Neural cell (in vitro differentiated cells): Measurements from ENCODE around the gene ITGA3. TPM values are rescaled to one million over a fixed set of nuclear protein-coding genes. Genes with fewer than 3 reads are reported as not detected.

Experiments
- H2AFZ ChIP-seq: fragments of 200-600, 300-800 bp; sonication (generic), shearing (Covaris generic); 2 replicates; pipeline ENCODE4 v1.6.0; 2014; ENCODE audit warnings: low read depth, mild to moderate bottlenecking, antibody characterized with exemption, low read length, moderate library complexity
- H3F3A ChIP-seq: fragments of 200-600 bp; shearing (Covaris generic); 2 replicates; pipeline ENCODE4 v1.6.1; 2016; ENCODE audit warnings: mild to moderate bottlenecking, moderate library complexity, mixed read lengths, antibody characterized with exemption, low read length; ENCODE audit not compliant: insufficient read depth, poor library complexity, severe bottlenecking
- H3K27ac ChIP-seq: fragments of 200-600, 300-800 bp; sonication (generic), shearing (Covaris generic); 2 replicates; pipeline ENCODE4 v1.5.1; 2014; ENCODE audit warnings: mild to moderate bottlenecking, low read length, moderate library complexity
- H3K27me3 ChIP-seq: fragments of 300-800, 200-600 bp; sonication (generic), shearing (Covaris generic); 2 replicates; pipeline ENCODE4 v1.6.0; 2014; ENCODE audit warnings: mild to moderate bottlenecking, low read depth, low read length, moderate library complexity; ENCODE audit not compliant: insufficient read depth
- H3K36me3 ChIP-seq: fragments of 300-800, 200-600 bp; sonication (generic), shearing (Covaris generic); 2 replicates; pipeline ENCODE4 v1.5.1; 2014; ENCODE audit warnings: mild to moderate bottlenecking, antibody characterized with exemption, low read length, moderate library complexity; ENCODE audit not compliant: insufficient read depth
- H3K4me2 ChIP-seq: fragments of 300-800, 200-600 bp; sonication (generic), shearing (Covaris generic); 2 replicates; pipeline ENCODE4 v1.6.0; 2014; ENCODE audit warnings: mild to moderate bottlenecking, low read length
- H3K4me3 ChIP-seq: fragments of 300-800, 200-600 bp; sonication (generic), shearing (Covaris generic); 2 replicates; pipeline ENCODE4 v1.5.1; 2014; ENCODE audit warnings: mild to moderate bottlenecking, low read length, moderate library complexity
- H3K79me2 ChIP-seq: fragments of 200-600 bp; shearing (Covaris generic); replicated peaks from 2 replicates; pipeline ENCODE4 v1.6.0; 2014; ENCODE audit warnings: mild to moderate bottlenecking, low read length, moderate library complexity; ENCODE audit not compliant: insufficient read depth
- H3K9ac ChIP-seq: fragments of 300-800, 200-600 bp; sonication (generic), shearing (Covaris generic); 2 replicates; pipeline ENCODE4 v1.6.1; 2016; ENCODE audit warnings: mild to moderate bottlenecking, low read length, mixed read lengths
- H3K9me2 ChIP-seq: fragments of 200-600 bp; shearing (Covaris generic); 2 replicates; pipeline ENCODE4 v1.6.1; 2016; ENCODE audit warnings: mild to moderate bottlenecking, low read length, mixed read lengths; ENCODE audit not compliant: insufficient read depth
- H3K9me3 ChIP-seq: fragments of 200-600, 300-800 bp; sonication (generic), shearing (Covaris generic); 2 replicates; pipeline ENCODE4 v1.6.1; 2016; ENCODE audit warnings: mild to moderate bottlenecking, mixed run types, low read length, moderate library complexity, mixed read lengths
- H4K20me1 ChIP-seq: fragments of 200-600 bp; shearing (Covaris generic); 2 replicates; pipeline ENCODE4 v1.6.1; 2016; ENCODE audit warnings: mild to moderate bottlenecking, mixed run types; ENCODE audit not compliant: insufficient read depth
- EP300 ChIP-seq: fragments of 450-650 bp; conservative IDR thresholded peaks from 2 replicates; pipeline ENCODE4 v1.6.1; 2014; ENCODE audit warnings: antibody characterized with exemption, mild to moderate bottlenecking, moderate library complexity; ENCODE audit not compliant: poor library complexity, severe bottlenecking
- EZH2 ChIP-seq: fragments of 200-600, 300-800 bp; shearing (Covaris generic), sonication (generic); IDR thresholded peaks from 2 replicates; pipeline ENCODE4 v1.6.1; 2014; ENCODE audit warnings: antibody characterized with exemption, low read length, borderline replicate concordance, mild to moderate bottlenecking; ENCODE audit not compliant: insufficient read depth, poor library complexity, severe bottlenecking
- MXI1 ChIP-seq: fragments of 450-650 bp; conservative IDR thresholded peaks from 2 replicates; pipeline ENCODE4 v1.6.1; 2014; ENCODE audit warnings: antibody characterized with exemption, mild to moderate bottlenecking; ENCODE audit not compliant: poor library complexity, severe bottlenecking
- POLR2AphosphoS5 ChIP-seq: IDR thresholded peaks from 2 replicates; pipeline ENCODE4 v1.6.1; 2012
- RAD21 ChIP-seq: fragments of 450-650 bp; conservative IDR thresholded peaks from 2 replicates; pipeline ENCODE4 v1.6.1; 2014; ENCODE audit warnings: antibody characterized with exemption, mild to moderate bottlenecking, moderate library complexity
- REST ChIP-seq: IDR thresholded peaks from 2 replicates; pipeline ENCODE4 v1.6.1; 2012; ENCODE audit warnings: borderline replicate concordance
- SMC3 ChIP-seq: fragments of 450-650 bp; conservative IDR thresholded peaks from 2 replicates; pipeline ENCODE4 v1.6.1; 2014; ENCODE audit warnings: antibody characterized with exemption, mild to moderate bottlenecking, moderate library complexity; ENCODE audit not compliant: poor library complexity
- TAF1 ChIP-seq: IDR thresholded peaks from 2 replicates; pipeline ENCODE4 v1.6.1; 2012; ENCODE audit warnings: low read depth
- polyA plus RNA-seq: library from polyadenylated mRNA; depleted of rRNA; stranded (reverse); fragments of >200 nt; gene quantifications from 2 replicates; pipeline ENCODE4 v1.2.3, GENCODE V29; 2014
- TF ChIP-seq, protein P1 (sequence below): fragments of 450-650 bp; IDR thresholded peaks from 2 replicates; pipeline ENCODE4 v1.5.1; 2014; ENCODE audit warnings: antibody characterized with exemption, mild to moderate bottlenecking, moderate library complexity; ENCODE audit not compliant: poor library complexity, severe bottlenecking

Gene ITGA3
- polyA plus RNA-seq, 1 donor from 2014 or later, result 33.0 TPM

DNA sequence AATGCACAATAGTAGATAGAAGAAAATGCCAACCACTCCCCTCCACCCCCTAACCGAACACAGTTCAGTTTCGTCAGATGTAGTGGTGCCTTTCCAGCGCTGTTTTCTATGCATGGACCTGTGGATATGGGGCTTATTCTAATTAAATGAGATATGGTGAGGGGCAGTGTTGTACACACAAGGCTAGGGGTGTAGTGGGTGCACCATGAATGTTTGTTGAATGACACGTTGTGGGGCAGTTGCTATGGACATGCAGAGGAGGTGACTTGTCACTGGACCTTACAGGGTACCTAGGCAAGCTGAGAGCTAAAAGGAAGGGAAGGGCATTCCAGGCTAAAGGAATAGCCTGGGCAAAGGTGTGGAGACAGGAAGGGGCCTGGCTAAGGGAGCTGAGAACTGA lies 42.7 kb downstream of the ITGA3 start:
- no peak overlapping the region for H3K9ac ChIP-seq
- H3K9me3 ChIP-seq, result no peaks in the 10 kb centered on the region
- no peak overlapping the region for H2AFZ ChIP-seq
- no peaks in the 10 kb centered on the region for H3K36me3 ChIP-seq
- H3F3A ChIP-seq, result no peaks in the 10 kb centered on the region
- TF ChIP-seq EZH2, result no peak
- no peak for TF ChIP-seq TAF1
- no peak for TF ChIP-seq RAD21
- TF ChIP-seq, protein P1, sequence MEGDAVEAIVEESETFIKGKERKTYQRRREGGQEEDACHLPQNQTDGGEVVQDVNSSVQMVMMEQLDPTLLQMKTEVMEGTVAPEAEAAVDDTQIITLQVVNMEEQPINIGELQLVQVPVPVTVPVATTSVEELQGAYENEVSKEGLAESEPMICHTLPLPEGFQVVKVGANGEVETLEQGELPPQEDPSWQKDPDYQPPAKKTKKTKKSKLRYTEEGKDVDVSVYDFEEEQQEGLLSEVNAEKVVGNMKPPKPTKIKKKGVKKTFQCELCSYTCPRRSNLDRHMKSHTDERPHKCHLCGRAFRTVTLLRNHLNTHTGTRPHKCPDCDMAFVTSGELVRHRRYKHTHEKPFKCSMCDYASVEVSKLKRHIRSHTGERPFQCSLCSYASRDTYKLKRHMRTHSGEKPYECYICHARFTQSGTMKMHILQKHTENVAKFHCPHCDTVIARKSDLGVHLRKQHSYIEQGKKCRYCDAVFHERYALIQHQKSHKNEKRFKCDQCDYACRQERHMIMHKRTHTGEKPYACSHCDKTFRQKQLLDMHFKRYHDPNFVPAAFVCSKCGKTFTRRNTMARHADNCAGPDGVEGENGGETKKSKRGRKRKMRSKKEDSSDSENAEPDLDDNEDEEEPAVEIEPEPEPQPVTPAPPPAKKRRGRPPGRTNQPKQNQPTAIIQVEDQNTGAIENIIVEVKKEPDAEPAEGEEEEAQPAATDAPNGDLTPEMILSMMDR, result no peak
- TF ChIP-seq MXI1, result no peak
- no peak for TF ChIP-seq POLR2AphosphoS5
- TF ChIP-seq REST, result no peak
- no peak for TF ChIP-seq EP300
- no peak for TF ChIP-seq SMC3
- H3K79me2 ChIP-seq, result peaks cover 9% of the 10 kb centered on the region
- no peaks in the 10 kb centered on the region for H4K20me1 ChIP-seq
- no peaks in the 10 kb centered on the region for H3K27me3 ChIP-seq
- no peak overlapping the region for H3K27ac ChIP-seq
- H3K4me2 ChIP-seq, result no peak overlapping the region
- H3K9me2 ChIP-seq, result no peaks in the 10 kb centered on the region
- H3K4me3 ChIP-seq, result no peak overlapping the region

- Histone ChIP-seq H3K27me3 (no peaks in the 10 kb centered on the region), H3F3A (no peaks in the 10 kb centered on the region), H3K79me2 (peaks cover 9% of the 10 kb centered on the region), H3K4me3 (no peak overlapping the region), H3K4me2 (no peak overlapping the region), H4K20me1 (no peaks in the 10 kb centered on the region), H3K9me2 (no peaks in the 10 kb centered on the region), H3K27ac (no peak overlapping the region), H3K9ac (no peak overlapping the region), H3K9me3 (no peaks in the 10 kb centered on the region), H2AFZ (no peak overlapping the region), H3K36me3 (no peaks in the 10 kb centered on the region)
- no peak for TF ChIP-seq RAD21
- TF ChIP-seq, protein P1, result no peak
- TF ChIP-seq MXI1, result no peak
- TF ChIP-seq EP300, result no peak
- no peak for TF ChIP-seq TAF1
- TF ChIP-seq SMC3, result no peak
- no peak for TF ChIP-seq EZH2
- TF ChIP-seq REST, result no peak
- TF ChIP-seq POLR2AphosphoS5, result no peak
Observed at GRCh38 chr17:50099003-50099402, 43.1 kb downstream of the ITGA3 start.
